GM12872 (cell line): ENCODE results near the gene GPR82.

Experiments
- CTCF ChIP-seq: IDR thresholded peaks from 3 replicates; pipeline ENCODE4 v1.5.1; 2011; ENCODE audit warnings: low read depth, mild to moderate bottlenecking, low read length, moderate library complexity; ENCODE audit not compliant: insufficient read depth

The GPR82 gene

GRCh38 chrX:41689711-41690110, 34.3 kb upstream of the GPR82 start:
- TF ChIP-seq CTCF, result no peak

GRCh38 chrX:41692162-41692749, 31.7 kb upstream of the GPR82 start:
- no peak for TF ChIP-seq CTCF

- no peak for TF ChIP-seq CTCF
These were observed 31.0 kb upstream of the GPR82 start for GRCh38 chrX:41693024-41693423.

- no peak for TF ChIP-seq CTCF
These were observed 28.6 kb upstream of the GPR82 start for GRCh38 chrX:41695426-41695825.

GRCh38 chrX:41703574-41704029, 20.4 kb upstream of the GPR82 start:
- no peak for TF ChIP-seq CTCF

GRCh38 chrX:41705042-41705441, 18.9 kb upstream of the GPR82 start:
- no peak for TF ChIP-seq CTCF

- no peak for TF ChIP-seq CTCF
These were observed 18.2 kb upstream of the GPR82 start for GRCh38 chrX:41705680-41706374.
